ENCODE results near the gene MADD. TPM values are rescaled to one million over a fixed set of nuclear protein-coding genes. Genes with fewer than 3 reads are reported as not detected.

MADD gene
- total and polyA plus RNA-seq, 3 donors from 2014 or later = 87.8 to 118 (median 103) TPM

- no peak for TF ChIP-seq POLR2A (IDR thresholded peaks at IDR 0.05)
- no peak for TF ChIP-seq CTCF (IDR thresholded peaks at IDR 0.05)
- peaks cover 6% of the 10 kb centered on the region for H3K4me1 ChIP-seq
- WGBS, 2 donors = 84 to 85% methylated on average over 21 to 24 of the region's 24 CpGs
- H3K27ac ChIP-seq = no peak overlapping the region
- H3K4me3 ChIP-seq = no peak overlapping the region
- H3K9me3 ChIP-seq = no peaks in the 10 kb centered on the region
- no peaks in the 10 kb centered on the region for H3K27me3 ChIP-seq
- no peak for DNase-seq
- intact Hi-C loops (cut with DNase I; ENCODE audit: low total_unique reads) = no loop called here
- no peaks in the 10 kb centered on the region for H3K36me3 ChIP-seq (ENCODE audit: low read depth, missing control alignments)
These were observed 78.3 kb downstream of the MADD start for GRCh38 chr11:47348131-47348802.

GRCh38 chr11:47348859-47349258 lies 78.9 kb downstream of the MADD start:
- TF ChIP-seq POLR2A (IDR thresholded peaks at IDR 0.05) (no peak), CTCF (IDR thresholded peaks at IDR 0.05) (no peak)
- no peak overlapping the region for H3K27ac ChIP-seq
- H3K4me1 ChIP-seq = peaks cover 6% of the 10 kb centered on the region
- no peaks in the 10 kb centered on the region for H3K36me3 ChIP-seq (ENCODE audit: low read depth, missing control alignments)
- WGBS, 2 donors = 77 to 91% methylated on average over 6 to 7 of the region's 8 CpGs
- H3K4me3 ChIP-seq = no peak overlapping the region
- no peaks in the 10 kb centered on the region for H3K9me3 ChIP-seq
- intact Hi-C loops (cut with DNase I; ENCODE audit: low total_unique reads) = no loop called here
- no peak for DNase-seq
- H3K27me3 ChIP-seq = no peaks in the 10 kb centered on the region

DNA sequence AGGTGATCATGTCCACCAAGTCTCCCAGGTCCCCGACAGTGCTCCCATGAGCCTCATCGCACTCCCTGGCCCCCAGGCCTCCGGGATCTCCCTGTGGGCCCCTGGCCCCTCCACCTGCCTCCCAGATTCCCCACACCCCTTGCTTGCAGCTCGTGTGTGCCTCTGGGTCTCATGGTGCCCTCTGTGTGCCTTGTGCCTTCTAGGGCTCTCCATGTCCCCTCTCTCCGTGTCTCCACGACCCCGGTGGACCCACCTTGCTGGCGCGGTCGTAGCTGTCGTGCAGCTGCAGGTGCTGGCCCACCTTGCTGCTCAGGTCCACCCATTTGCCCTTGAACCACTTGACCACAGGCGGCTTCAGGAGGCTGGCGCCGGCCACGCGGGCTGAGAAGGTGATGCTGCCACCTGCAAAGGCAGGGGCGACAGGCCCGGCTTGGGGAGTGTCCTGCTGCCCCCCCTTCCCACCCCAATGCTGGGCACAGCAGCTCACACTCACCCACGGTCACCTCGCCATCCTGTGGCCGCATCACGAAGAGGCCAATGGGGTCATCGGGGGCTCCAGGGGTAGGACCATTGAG lies 79.7 kb downstream of the MADD start:
- no peaks in the 10 kb centered on the region for H3K36me3 ChIP-seq (ENCODE audit: low read depth, missing control alignments)
- H3K27ac ChIP-seq = no peak overlapping the region
- intact Hi-C loops (cut with DNase I; ENCODE audit: low total_unique reads) = loop anchor here (10.0 kb wide), 2 partner anchors 185 to 455 kb away; no protein-coding TSS in a partner anchor
- no peaks in the 10 kb centered on the region for H3K9me3 ChIP-seq
- no peak for DNase-seq
- no peaks in the 10 kb centered on the region for H3K27me3 ChIP-seq
- H3K4me3 ChIP-seq = no peak overlapping the region
- H3K4me1 ChIP-seq = peaks cover 6% of the 10 kb centered on the region
- WGBS, 2 donors = 95% methylated on average over 9 to 23 of the region's 23 CpGs
- no peak for TF ChIP-seq CTCF (IDR thresholded peaks at IDR 0.05)
- no peak for TF ChIP-seq POLR2A (IDR thresholded peaks at IDR 0.05)

- Histone ChIP-seq H3K27ac (no peak overlapping the region), H3K4me1 (peaks cover 6% of the 10 kb centered on the region), H3K9me3 (no peaks in the 10 kb centered on the region), H3K36me3 (ENCODE audit: low read depth, missing control alignments) (no peaks in the 10 kb centered on the region), H3K27me3 (no peaks in the 10 kb centered on the region), H3K4me3 (no peak overlapping the region)
- no peak for DNase-seq
- WGBS, 2 donors = 93 to 95% methylated on average over 7 to 9 of the region's 9 CpGs
- TF ChIP-seq CTCF (IDR thresholded peaks at IDR 0.05) = no peak
- no peak for TF ChIP-seq POLR2A (IDR thresholded peaks at IDR 0.05)
- intact Hi-C loops (cut with DNase I; ENCODE audit: low total_unique reads) = loop anchor here (10.0 kb wide), 2 partner anchors 186 to 456 kb away; no protein-coding TSS in a partner anchor
These were observed 80.4 kb downstream of the MADD start for GRCh38 chr11:47350315-47350714.
